GM21786 (cell line): ENCODE results near the gene HAUS8.

ENCODE experiments used
- ATAC-seq: cut with Tn5 transposase; IDR thresholded peaks from one replicate; pipeline ENCODE4 v1.9.1; 2021; ENCODE audit not compliant: unreplicated experiment

Gene HAUS8

DNA sequence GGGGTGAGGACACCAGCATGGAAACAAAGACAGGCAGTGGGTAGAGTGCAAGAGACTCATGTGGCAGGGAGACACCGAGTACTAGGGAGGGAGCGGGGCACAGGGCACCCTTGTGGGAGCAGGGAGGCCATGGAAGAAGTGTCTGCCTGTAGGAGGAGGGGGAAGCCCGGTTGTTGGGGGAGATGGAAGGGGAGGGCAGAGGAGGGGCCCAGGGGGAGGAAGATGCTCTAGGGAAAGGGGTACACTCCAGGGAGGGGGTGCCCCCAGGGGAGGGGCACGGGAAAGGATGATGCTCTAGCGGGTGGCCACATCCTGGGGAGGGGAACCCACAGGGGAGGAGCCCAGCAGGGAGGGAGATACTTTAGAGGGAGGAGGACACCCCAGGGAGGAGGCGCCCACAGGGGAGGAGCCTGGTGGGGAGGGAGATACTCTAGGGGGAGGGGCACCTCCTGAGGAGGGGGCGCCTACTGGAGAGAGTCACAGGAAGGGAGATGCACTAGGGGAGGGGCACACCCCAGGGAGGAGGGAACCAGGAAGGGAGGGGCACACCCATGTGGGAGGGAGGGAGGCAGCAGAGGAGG lies 73.6 kb downstream of the HAUS8 start:
- ATAC-seq, result no peak
